CD4-positive, alpha-beta T cell treated with Interleukin-17A for 1 hour (primary cell): ENCODE measurements around the gene P2RY8.
"Not testable (repeated sequence)": the region's sequence is repeated elsewhere in the genome, so short reads cannot be mapped to it uniquely, and the experiment has no call there.

Experiments
- DNase-seq: peaks from one replicate; pipeline ENCODE4 v3.0.0-alpha.2; 2020

P2RY8 gene

DNA sequence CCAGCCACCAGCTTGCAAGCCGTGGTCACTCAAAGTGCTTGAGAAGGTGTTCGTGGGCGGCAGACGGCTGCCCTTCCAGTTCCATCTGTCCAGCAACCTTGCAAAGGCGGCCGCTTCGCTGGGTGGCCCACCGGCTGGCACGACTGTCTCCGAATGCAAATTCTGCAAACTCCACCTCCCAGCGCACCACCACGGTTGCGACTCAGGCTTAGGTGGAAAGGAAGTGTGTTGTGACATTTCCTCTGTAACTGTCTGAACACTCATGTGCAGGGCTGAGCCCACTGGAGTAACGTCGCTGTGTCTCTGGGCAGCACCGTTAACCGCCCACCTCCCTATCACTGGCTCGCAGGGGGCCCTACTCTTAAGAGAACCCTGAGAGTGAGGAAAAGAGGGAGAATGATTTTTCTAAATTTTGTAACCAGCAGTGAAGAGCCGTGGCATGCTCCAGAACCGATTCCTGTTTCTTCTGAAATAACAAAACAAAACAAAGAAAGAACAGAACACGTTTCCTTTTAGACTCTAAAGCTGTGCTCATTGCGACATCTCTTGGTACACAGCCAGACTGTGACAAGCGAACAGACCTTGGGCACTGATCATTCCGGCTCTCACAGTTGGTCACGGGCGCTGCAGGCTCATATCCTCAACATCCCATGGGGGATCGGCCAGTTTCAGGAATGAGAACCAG lies at the start of gene P2RY8:
Gene P2RY8 (minus strand): TSS at position 155 of the 685 bp plus-strand sequence. CDS start 70,627 bp downstream, outside the sequence.
- DNase-seq, result peak; percentile 81

GRCh38 chrX:1584237-1585011 lies 47.4 kb upstream of the P2RY8 start:
- DNase-seq, result no peak

DNA sequence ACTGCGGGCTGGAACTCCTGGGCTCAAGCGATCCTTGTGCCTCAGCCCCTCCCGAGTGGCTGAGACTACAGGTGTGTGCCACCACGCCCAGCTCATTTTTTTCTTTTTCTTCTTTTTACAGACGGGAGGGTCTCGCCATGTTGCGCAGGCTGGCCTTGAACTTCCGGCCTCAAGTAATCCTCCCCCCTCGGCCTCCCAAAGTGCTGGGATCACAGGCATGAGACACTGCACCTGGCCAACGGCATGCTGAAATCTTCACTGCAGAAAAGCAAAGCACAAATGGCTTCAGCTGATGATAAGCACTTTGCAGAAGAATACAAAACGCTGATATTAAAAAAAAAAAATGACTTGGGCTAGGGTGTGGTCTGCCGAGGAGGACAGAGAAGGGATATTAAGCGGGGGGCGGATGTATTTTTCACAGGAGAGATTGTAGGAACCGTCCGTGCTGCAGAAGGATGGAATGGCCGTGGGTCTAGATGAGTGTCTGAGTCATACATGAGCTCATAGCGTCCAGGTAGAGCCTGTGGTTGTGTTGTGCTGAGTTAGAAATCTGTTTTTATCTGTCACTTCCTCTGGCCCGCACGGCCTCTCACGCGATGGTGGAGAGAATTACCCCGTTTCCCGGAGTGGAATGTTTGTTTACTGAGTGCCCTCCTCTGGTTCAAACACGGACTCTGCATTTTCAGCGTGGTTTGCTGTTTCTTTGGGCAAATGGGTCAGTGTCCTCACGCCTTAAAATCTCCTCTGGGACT lies 45.9 kb upstream of the P2RY8 start:
- peak; percentile 71 for DNase-seq

GRCh38 chrX:1581132-1581531 lies 44.1 kb upstream of the P2RY8 start:
- DNase-seq, result peak; percentile 83

DNA sequence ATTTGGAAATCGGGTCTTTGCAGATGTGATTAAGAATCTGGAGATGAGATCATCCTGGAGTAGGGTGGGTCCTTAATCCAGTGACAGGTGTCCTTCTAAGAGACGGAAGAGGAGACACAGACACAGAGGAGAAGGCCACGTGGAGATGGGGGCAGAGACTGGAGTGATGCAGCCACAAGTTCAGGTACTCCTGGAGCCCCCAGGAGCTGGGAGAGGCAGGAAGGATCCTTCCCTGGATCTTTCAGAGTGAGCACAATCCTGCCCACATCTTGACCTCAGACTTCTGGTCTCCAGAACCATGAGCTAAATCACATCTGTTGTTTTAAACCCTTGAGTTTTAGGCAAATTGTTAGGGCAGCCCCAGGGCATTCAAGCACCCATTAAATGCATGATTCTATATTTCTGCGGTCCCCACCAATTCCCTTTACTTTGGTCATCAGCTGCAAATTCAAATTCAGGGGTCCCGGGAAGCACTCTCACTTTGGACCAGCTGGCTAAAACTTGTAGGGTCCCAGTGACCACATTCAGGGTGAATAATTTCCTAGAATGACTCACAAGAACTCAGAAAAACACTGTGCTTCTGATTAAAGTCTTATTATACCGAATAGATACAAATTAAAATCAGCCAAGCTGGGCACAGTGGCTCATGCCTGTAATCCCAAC lies 41.7 kb upstream of the P2RY8 start:
- DNase-seq, result no peak

GRCh38 chrX:1577845-1578244 lies 40.9 kb upstream of the P2RY8 start:
- DNase-seq, result no peak

GRCh38 chrX:1576201-1576992 lies 39.4 kb upstream of the P2RY8 start:
- peak; percentile 55 for DNase-seq

DNA sequence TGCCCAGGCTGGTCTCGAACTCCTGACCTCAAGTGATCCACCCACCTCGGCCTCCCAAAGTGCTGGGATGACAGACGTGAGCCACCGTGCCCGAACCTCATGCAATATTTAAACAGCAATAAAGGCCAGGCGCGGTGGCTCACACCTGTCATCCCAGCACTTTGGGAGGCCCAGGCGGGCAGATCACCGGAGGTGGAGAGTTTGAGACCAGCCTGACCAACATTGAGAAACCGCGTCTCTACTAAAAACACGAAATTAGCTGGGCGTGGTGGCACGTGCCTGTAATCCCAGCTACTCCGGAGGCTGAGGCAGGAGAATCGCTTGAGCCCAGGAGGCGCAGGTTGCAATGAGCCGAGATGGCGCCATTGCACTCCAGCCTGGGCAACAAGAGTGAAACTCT lies 37.2 kb upstream of the P2RY8 start:
- DNase-seq, result not testable (repeated sequence)

DNA sequence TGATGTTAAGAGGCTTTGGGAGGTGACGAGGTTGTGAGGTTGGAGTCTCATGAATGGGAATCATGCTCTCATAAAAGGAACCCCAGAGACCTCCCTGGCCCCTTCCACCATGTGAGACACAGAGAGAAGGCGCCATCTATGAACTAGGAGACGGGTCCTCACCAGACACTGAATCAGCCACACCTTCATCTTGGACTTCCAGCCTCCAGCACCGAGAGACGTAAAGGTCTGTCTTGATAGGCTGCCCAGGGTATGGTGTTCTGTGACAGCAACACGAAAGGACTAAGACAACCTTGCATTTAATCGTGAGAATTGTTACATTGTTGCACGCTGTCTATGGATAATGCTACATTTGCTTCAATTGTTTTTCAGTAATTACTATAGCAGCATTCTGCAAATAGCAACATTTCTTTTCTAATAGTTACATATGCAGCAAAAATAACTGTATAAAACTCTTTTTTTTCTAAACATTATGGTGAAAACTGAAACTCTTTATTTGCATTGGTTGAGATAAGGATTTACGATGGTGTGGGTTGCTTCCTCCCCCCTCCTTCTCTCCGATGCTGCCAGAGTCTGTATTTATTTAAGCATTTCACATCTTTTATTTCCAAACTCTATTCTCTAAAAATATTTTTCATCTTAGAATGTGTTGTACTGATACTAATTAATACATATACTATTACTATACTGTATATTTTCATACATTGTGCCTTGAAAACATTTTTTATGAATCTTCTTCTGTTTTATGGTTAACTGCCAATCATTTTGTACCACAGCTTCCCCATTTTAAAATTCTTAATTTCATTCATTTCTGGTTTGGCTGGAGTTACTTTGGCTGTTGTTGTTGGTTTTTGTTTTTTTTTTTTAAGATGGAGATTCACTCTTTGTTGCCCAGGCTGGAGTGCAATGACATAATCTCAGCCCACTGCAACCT lies 28.0 kb upstream of the P2RY8 start:
- DNase-seq, result no peak

DNA sequence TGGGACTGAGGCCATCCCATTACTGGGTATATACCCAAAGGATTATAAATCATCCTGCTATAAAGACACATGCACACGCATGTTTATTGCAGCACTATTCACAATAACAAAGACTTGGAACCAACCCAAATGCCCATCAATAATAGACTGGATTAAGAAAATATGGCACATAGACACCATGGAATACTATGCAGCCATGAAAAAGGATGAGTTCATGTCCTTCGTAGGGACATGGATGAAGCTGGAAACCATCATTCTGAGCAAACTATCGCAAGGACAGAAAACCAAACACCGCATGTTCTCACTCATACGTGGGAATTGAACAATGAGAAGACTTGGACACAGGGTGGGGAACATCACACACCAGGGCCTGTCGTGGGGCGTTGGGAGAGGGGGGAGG lies 27.1 kb upstream of the P2RY8 start:
- not testable (repeated sequence) for DNase-seq

- DNase-seq, result no peak
Measured at GRCh38 chrX:1561164-1561563, 24.2 kb upstream of the P2RY8 start.

GRCh38 chrX:1558761-1559468 lies 21.9 kb upstream of the P2RY8 start:
- no peak for DNase-seq

DNA sequence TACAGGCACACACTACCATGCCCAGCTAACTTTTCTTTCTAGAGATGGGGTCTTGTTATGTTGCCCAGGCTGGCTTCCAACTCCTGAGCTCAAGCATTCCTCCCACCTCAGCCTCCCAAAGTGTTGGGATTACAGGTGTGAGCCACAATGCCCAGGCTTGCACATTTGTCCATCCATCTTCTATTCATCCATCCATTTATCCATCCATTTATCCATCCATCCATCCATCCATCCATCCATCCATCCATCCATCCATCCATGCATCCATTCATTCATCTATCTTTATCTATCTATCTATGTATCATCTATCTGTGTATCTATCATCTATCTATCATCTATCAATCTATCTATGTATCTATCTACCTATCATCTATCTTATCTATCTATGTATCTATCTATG lies 20.5 kb upstream of the P2RY8 start:
- not testable (repeated sequence) for DNase-seq

GRCh38 chrX:1555370-1555769 lies 18.4 kb upstream of the P2RY8 start:
- DNase-seq, result no peak

DNA sequence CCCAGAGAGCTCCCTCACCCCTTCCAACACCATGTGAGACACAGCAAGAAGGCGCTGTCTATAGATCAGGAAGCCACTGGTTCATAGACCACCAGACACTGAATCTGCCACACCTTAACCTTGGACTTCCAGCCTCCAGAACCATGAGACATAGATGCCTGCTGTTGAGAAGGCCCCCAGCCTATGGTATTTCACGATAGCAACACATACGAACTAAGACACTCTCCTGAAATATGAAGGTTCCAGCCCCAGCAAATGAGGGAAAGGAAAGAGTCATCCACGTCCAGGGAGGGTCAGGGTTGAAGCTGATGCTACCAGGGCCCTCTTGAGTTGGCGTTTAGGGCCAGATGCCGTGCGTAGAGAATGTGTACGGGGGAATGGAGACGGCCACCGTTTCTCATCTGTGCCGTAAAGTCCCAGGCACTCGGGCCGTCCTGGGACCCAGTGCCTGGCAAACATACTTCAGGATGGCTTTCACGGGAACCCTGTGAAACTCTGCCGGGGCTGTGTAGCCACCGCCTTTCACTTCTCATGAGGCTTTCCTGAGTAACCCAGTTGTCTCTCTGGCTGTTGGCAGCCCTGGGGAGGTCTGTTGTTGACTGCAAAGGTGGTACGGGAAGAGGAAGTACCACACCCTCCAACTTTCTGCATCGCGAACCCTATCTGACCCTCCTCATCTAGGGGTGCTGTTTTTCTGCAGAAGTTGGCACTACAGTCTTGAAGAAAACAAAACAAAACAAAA lies 17.7 kb upstream of the P2RY8 start:
- peak; percentile 82 for DNase-seq

- no peak for DNase-seq
Measured at GRCh38 chrX:1551959-1552546, 15.1 kb upstream of the P2RY8 start.

- DNase-seq, result no peak
Measured at GRCh38 chrX:1546691-1547251, 9.8 kb upstream of the P2RY8 start.

GRCh38 chrX:1545776-1546408 lies 8.9 kb upstream of the P2RY8 start:
- DNase-seq, result no peak
